Neural cell (in vitro differentiated cells): Measurements from ENCODE around the gene ATPAF2. TPM values are rescaled to one million over a fixed set of nuclear protein-coding genes. Genes with fewer than 3 reads are reported as not detected.

Experiments
- H2AFZ ChIP-seq: fragments of 200-600, 300-800 bp; sonication (generic), shearing (Covaris generic); 2 replicates; pipeline ENCODE4 v1.6.0; 2014; ENCODE audit warnings: low read depth, mild to moderate bottlenecking, antibody characterized with exemption, low read length, moderate library complexity
- H3F3A ChIP-seq: fragments of 200-600 bp; shearing (Covaris generic); 2 replicates; pipeline ENCODE4 v1.6.1; 2016; ENCODE audit warnings: mild to moderate bottlenecking, moderate library complexity, mixed read lengths, antibody characterized with exemption, low read length; ENCODE audit not compliant: insufficient read depth, poor library complexity, severe bottlenecking
- H3K27ac ChIP-seq: fragments of 200-600, 300-800 bp; sonication (generic), shearing (Covaris generic); 2 replicates; pipeline ENCODE4 v1.5.1; 2014; ENCODE audit warnings: mild to moderate bottlenecking, low read length, moderate library complexity
- H3K27me3 ChIP-seq: fragments of 300-800, 200-600 bp; sonication (generic), shearing (Covaris generic); 2 replicates; pipeline ENCODE4 v1.6.0; 2014; ENCODE audit warnings: mild to moderate bottlenecking, low read depth, low read length, moderate library complexity; ENCODE audit not compliant: insufficient read depth
- H3K36me3 ChIP-seq: fragments of 300-800, 200-600 bp; sonication (generic), shearing (Covaris generic); 2 replicates; pipeline ENCODE4 v1.5.1; 2014; ENCODE audit warnings: mild to moderate bottlenecking, antibody characterized with exemption, low read length, moderate library complexity; ENCODE audit not compliant: insufficient read depth
- H3K4me2 ChIP-seq: fragments of 300-800, 200-600 bp; sonication (generic), shearing (Covaris generic); 2 replicates; pipeline ENCODE4 v1.6.0; 2014; ENCODE audit warnings: mild to moderate bottlenecking, low read length
- H3K4me3 ChIP-seq: fragments of 300-800, 200-600 bp; sonication (generic), shearing (Covaris generic); 2 replicates; pipeline ENCODE4 v1.5.1; 2014; ENCODE audit warnings: mild to moderate bottlenecking, low read length, moderate library complexity
- H3K79me2 ChIP-seq: fragments of 200-600 bp; shearing (Covaris generic); replicated peaks from 2 replicates; pipeline ENCODE4 v1.6.0; 2014; ENCODE audit warnings: mild to moderate bottlenecking, low read length, moderate library complexity; ENCODE audit not compliant: insufficient read depth
- H3K9ac ChIP-seq: fragments of 300-800, 200-600 bp; sonication (generic), shearing (Covaris generic); 2 replicates; pipeline ENCODE4 v1.6.1; 2016; ENCODE audit warnings: mild to moderate bottlenecking, low read length, mixed read lengths
- H3K9me2 ChIP-seq: fragments of 200-600 bp; shearing (Covaris generic); 2 replicates; pipeline ENCODE4 v1.6.1; 2016; ENCODE audit warnings: mild to moderate bottlenecking, low read length, mixed read lengths; ENCODE audit not compliant: insufficient read depth
- H3K9me3 ChIP-seq: fragments of 200-600, 300-800 bp; sonication (generic), shearing (Covaris generic); 2 replicates; pipeline ENCODE4 v1.6.1; 2016; ENCODE audit warnings: mild to moderate bottlenecking, mixed run types, low read length, moderate library complexity, mixed read lengths
- H4K20me1 ChIP-seq: fragments of 200-600 bp; shearing (Covaris generic); 2 replicates; pipeline ENCODE4 v1.6.1; 2016; ENCODE audit warnings: mild to moderate bottlenecking, mixed run types; ENCODE audit not compliant: insufficient read depth
- CTCF ChIP-seq: fragments of 450-650 bp; IDR thresholded peaks from 2 replicates; pipeline ENCODE4 v1.5.1; 2014; ENCODE audit warnings: antibody characterized with exemption, mild to moderate bottlenecking, moderate library complexity; ENCODE audit not compliant: poor library complexity, severe bottlenecking
- EP300 ChIP-seq: fragments of 450-650 bp; conservative IDR thresholded peaks from 2 replicates; pipeline ENCODE4 v1.6.1; 2014; ENCODE audit warnings: antibody characterized with exemption, mild to moderate bottlenecking, moderate library complexity; ENCODE audit not compliant: poor library complexity, severe bottlenecking
- EZH2 ChIP-seq: fragments of 200-600, 300-800 bp; shearing (Covaris generic), sonication (generic); IDR thresholded peaks from 2 replicates; pipeline ENCODE4 v1.6.1; 2014; ENCODE audit warnings: antibody characterized with exemption, low read length, borderline replicate concordance, mild to moderate bottlenecking; ENCODE audit not compliant: insufficient read depth, poor library complexity, severe bottlenecking
- MXI1 ChIP-seq: fragments of 450-650 bp; conservative IDR thresholded peaks from 2 replicates; pipeline ENCODE4 v1.6.1; 2014; ENCODE audit warnings: antibody characterized with exemption, mild to moderate bottlenecking; ENCODE audit not compliant: poor library complexity, severe bottlenecking
- POLR2AphosphoS5 ChIP-seq: IDR thresholded peaks from 2 replicates; pipeline ENCODE4 v1.6.1; 2012
- RAD21 ChIP-seq: fragments of 450-650 bp; conservative IDR thresholded peaks from 2 replicates; pipeline ENCODE4 v1.6.1; 2014; ENCODE audit warnings: antibody characterized with exemption, mild to moderate bottlenecking, moderate library complexity
- SMC3 ChIP-seq: fragments of 450-650 bp; conservative IDR thresholded peaks from 2 replicates; pipeline ENCODE4 v1.6.1; 2014; ENCODE audit warnings: antibody characterized with exemption, mild to moderate bottlenecking, moderate library complexity; ENCODE audit not compliant: poor library complexity
- TAF1 ChIP-seq: IDR thresholded peaks from 2 replicates; pipeline ENCODE4 v1.6.1; 2012; ENCODE audit warnings: low read depth
- polyA plus RNA-seq: library from polyadenylated mRNA; depleted of rRNA; stranded (reverse); fragments of >200 nt; gene quantifications from 2 replicates; pipeline ENCODE4 v1.2.3, GENCODE V29; 2014
- TF ChIP-seq, protein P1 (sequence below): IDR thresholded peaks from 2 replicates; pipeline ENCODE4 v1.6.1; 2012; ENCODE audit warnings: borderline replicate concordance

Gene ATPAF2
- polyA plus RNA-seq, 1 donor from 2014 or later: 33.3 TPM

DNA sequence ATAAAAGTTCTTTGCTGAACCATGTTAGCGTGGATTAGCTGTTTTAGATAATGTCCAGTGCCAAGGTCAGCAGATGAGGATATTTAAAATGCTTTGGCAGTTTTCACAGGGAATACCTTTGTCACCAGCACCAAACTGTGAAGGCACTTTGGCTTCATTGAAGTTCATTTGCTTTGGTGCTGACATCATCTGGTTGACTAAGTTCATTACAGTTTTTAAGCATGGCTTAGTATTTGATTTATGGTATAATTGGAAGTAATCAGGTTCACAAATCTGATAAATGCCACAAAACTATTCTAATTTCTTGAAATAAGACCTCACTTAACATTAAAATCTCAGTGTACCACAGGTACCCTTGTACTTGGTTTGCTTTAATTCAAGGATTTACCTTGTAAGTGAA lies 4.5 kb upstream of the ATPAF2 start:
- Histone ChIP-seq H3K4me3 (no peak overlapping the region), H3K36me3 (peaks cover 4% of the 10 kb centered on the region), H3K27me3 (no peaks in the 10 kb centered on the region), H3K9me3 (no peaks in the 10 kb centered on the region), H2AFZ (no peak overlapping the region), H4K20me1 (no peaks in the 10 kb centered on the region), H3K27ac (no peak overlapping the region), H3K4me2 (no peak overlapping the region), H3K9me2 (no peaks in the 10 kb centered on the region), H3K9ac (no peak overlapping the region), H3F3A (no peaks in the 10 kb centered on the region), H3K79me2 (peaks cover 16% of the 10 kb centered on the region)
- TF ChIP-seq RAD21: peak; percentile 64
- no peak for TF ChIP-seq MXI1
- TF ChIP-seq, protein P1, sequence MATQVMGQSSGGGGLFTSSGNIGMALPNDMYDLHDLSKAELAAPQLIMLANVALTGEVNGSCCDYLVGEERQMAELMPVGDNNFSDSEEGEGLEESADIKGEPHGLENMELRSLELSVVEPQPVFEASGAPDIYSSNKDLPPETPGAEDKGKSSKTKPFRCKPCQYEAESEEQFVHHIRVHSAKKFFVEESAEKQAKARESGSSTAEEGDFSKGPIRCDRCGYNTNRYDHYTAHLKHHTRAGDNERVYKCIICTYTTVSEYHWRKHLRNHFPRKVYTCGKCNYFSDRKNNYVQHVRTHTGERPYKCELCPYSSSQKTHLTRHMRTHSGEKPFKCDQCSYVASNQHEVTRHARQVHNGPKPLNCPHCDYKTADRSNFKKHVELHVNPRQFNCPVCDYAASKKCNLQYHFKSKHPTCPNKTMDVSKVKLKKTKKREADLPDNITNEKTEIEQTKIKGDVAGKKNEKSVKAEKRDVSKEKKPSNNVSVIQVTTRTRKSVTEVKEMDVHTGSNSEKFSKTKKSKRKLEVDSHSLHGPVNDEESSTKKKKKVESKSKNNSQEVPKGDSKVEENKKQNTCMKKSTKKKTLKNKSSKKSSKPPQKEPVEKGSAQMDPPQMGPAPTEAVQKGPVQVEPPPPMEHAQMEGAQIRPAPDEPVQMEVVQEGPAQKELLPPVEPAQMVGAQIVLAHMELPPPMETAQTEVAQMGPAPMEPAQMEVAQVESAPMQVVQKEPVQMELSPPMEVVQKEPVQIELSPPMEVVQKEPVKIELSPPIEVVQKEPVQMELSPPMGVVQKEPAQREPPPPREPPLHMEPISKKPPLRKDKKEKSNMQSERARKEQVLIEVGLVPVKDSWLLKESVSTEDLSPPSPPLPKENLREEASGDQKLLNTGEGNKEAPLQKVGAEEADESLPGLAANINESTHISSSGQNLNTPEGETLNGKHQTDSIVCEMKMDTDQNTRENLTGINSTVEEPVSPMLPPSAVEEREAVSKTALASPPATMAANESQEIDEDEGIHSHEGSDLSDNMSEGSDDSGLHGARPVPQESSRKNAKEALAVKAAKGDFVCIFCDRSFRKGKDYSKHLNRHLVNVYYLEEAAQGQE: no peak
- no peak for TF ChIP-seq EP300
- TF ChIP-seq POLR2AphosphoS5: no peak
- peak; percentile 60 for TF ChIP-seq CTCF
- TF ChIP-seq TAF1: no peak
- TF ChIP-seq EZH2: no peak
- TF ChIP-seq SMC3: peak; percentile 59

DNA sequence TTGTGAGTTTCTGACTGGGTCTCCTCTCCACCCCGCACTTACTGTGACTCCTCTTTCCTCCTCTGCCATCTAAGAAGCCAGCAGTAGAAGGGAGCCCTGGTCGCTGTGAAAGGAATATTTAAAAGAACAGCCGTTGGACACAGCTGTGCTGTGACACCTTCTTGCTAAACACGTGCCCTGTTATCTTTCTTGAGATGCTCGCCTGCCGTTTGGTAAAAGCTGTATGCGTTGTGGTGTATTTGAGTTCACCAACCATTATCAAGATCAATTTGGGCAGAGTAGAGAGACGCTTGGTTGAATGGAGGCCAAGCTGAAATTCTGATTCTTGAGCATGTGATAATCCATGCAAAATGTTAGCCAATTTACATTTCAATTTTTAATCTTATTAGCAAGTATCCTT lies 4.0 kb upstream of the ATPAF2 start:
- H4K20me1 ChIP-seq: no peaks in the 10 kb centered on the region
- H2AFZ ChIP-seq: no peak overlapping the region
- no peak overlapping the region for H3K9ac ChIP-seq
- no peak overlapping the region for H3K27ac ChIP-seq
- H3K27me3 ChIP-seq: no peaks in the 10 kb centered on the region
- H3K36me3 ChIP-seq: peaks cover 4% of the 10 kb centered on the region
- peaks cover 21% of the 10 kb centered on the region for H3K79me2 ChIP-seq
- H3K4me2 ChIP-seq: no peak overlapping the region
- no peaks in the 10 kb centered on the region for H3F3A ChIP-seq
- H3K9me3 ChIP-seq: no peaks in the 10 kb centered on the region
- H3K4me3 ChIP-seq: no peak overlapping the region
- H3K9me2 ChIP-seq: no peaks in the 10 kb centered on the region
- TF ChIP-seq POLR2AphosphoS5 (no peak), EZH2 (no peak), RAD21 (no peak), CTCF (no peak), EP300 (no peak), MXI1 (no peak), TAF1 (no peak), SMC3 (no peak)
- TF ChIP-seq, protein P1: no peak
